GM12873 (cell line): ENCODE results near the gene MDFIC2.

ENCODE experiments used
- TF ChIP-seq, protein P1 (sequence below): IDR thresholded peaks from 2 replicates; pipeline ENCODE4 v1.5.1; 2012; ENCODE audit warnings: low read depth, mild to moderate bottlenecking, moderate library complexity, low read length, control low read depth; ENCODE audit not compliant: insufficient read depth; ENCODE audit errors: missing control alignments

The MDFIC2 gene

DNA sequence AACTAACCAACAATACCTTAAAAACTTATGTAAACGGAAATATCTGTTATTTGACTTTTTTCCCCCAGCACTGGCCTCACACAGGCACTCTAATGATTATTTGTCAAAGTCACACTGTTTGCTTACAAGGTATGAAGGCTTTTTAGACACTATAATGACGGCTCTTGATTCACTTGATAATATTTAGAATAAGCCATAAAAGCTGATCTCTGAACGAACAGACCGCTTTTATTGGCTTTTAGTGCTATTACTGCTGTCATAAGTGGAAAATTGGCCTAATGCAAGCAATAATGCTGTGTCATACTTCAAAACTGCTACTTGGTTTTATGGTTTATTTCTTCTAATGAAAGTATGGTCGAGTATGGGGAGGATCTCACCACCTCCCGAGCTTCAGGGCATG lies 35.1 kb downstream of the MDFIC2 start:
- TF ChIP-seq, protein P1, sequence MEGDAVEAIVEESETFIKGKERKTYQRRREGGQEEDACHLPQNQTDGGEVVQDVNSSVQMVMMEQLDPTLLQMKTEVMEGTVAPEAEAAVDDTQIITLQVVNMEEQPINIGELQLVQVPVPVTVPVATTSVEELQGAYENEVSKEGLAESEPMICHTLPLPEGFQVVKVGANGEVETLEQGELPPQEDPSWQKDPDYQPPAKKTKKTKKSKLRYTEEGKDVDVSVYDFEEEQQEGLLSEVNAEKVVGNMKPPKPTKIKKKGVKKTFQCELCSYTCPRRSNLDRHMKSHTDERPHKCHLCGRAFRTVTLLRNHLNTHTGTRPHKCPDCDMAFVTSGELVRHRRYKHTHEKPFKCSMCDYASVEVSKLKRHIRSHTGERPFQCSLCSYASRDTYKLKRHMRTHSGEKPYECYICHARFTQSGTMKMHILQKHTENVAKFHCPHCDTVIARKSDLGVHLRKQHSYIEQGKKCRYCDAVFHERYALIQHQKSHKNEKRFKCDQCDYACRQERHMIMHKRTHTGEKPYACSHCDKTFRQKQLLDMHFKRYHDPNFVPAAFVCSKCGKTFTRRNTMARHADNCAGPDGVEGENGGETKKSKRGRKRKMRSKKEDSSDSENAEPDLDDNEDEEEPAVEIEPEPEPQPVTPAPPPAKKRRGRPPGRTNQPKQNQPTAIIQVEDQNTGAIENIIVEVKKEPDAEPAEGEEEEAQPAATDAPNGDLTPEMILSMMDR = no peak

DNA sequence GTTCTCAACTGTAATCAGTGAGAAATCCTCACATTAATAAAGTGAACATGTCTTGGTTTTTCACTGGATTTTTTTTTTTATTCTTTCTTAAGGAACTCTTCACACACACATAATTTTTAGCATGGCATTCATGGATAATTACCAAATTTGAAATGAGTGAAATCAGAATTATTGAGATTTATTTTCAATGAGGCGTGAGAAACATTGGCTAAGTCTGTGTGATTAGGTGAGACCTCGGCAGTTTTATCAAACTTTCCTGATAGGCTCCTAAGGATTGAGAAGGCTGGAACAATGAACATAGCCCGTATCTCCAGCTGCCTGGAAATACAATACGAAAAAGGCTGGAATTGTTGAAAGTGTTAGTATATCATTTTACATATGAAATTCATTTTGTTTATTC lies 35.5 kb downstream of the MDFIC2 start:
- TF ChIP-seq, protein P1 = no peak

DNA sequence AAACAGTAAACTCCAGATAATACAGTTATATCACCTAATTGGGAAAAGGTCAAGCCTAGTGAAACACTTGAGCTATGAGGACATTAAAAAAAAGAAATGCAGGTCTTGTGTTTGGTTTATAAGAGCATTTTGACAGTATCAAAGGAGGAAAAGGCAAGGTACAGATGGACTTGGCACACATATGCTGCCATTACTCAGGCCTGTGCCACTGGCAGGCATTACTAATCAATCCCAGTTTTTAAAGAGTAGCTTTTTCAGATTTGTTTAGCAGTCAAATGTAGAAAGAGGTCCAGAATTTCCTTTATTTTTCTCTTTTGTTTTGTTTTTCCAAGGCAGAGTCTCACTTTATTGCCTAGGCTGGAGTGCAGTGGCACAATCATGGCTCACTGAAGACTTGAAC lies 38.9 kb downstream of the MDFIC2 start:
- TF ChIP-seq, protein P1 = no peak

DNA sequence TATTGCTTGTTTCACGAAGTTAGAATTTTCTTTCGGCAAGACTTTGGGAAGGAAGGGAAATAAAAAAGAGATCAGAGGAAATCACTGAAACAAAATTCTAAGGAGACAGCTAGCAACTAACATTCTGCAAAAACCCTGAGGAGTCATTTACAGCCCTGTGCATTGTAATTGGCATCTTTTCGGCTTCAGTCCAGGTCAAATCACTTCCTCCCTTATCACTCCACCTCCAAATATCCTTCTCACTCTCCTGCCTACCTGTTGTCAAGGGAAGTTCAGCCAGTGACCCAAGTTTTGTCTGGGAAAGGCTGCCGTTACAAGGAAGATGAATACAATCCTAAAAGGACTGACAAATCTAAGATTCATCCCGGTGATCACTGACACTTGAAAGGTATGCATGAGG lies 39.6 kb downstream of the MDFIC2 start:
- TF ChIP-seq, protein P1 = no peak

DNA sequence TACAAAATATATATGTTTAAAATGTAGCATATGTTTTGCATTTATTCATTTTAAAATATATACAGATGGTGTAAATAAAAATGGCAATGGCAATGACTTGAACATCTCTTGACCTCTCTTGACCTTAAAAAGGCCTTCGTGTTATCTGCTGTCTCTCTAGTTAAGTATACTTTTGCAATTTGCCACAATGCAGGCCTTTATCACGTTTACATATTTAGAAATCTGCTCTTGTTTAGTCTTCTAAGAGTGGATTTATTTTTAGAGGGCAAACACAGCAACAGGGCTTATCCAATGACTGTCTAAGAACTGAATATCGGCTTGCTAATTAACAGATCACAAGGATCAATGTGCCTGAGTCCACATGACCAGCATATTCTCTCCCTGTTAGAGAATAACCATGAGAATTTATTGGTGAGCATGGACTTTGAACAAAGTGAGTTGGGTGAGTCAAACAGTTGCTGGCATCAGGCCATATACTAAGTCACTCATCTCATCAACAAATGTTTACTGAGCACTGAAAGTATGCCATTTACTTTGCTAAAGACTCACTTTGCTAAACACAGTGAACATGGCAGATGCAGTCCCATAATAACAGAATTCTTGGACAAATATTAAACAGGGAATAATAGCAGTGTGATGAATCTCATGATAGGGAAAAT lies 48.2 kb downstream of the MDFIC2 start:
- TF ChIP-seq, protein P1 = no peak

DNA sequence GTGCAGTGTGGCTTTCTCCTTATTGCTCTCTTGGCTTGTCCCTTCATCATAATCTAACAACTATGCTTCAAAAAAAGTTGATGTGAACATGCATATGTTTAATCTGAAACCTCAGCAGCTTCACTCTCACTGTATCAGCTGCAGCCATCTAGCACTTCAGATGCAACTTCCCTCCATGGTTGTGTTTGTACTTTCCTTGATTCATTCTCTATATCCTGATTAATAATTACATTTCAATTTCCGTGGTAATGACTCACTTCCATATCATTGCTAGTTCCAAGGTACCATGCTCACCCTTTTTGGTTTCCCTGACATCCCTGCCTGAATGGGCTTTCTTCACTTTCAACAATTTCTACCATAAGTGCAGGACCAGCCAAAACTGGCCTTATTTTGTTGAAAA lies 51.2 kb downstream of the MDFIC2 start:
- TF ChIP-seq, protein P1 = no peak

DNA sequence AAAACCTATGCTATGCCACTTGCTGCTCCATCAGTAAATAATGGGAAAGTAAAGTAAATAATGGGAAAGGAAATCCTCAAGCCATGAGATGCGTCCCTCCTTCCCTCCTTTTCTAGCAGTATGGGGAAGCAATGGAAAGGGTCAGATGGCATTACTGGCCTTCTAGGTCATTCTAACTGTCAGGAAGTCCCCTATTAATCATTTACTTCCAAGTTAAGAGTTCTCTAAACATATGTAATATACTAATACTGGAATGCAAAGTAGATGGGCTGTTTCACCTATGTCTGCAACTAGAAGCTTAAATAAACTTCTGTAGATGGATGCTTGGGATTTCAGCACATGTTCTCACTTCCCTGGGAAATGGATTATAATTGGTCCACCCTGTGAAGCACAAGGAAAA lies 55.9 kb downstream of the MDFIC2 start:
- TF ChIP-seq, protein P1 = no peak

DNA sequence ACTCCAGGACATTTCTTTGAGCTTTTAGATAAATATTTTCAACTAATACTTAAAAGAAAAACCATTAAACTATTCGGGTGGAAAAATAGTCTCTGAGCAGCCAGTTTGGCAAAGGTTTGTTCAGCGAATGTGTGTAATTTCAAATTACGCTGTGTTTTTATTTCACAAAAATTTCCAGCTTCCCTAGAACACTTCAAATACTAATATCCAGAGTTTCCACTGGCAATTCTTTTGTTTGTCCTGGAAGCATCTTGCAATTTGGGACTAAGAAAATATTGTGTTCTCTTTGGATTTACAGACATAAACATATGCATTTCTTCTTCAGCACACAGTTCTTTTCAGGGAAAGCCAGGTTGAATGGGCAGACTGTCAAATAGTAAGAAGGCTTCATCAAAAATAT lies 61.9 kb downstream of the MDFIC2 start:
- TF ChIP-seq, protein P1 = no peak
